Measurements from ENCODE around the gene CTAG1B. TPM values are rescaled to one million over a fixed set of nuclear protein-coding genes. Genes with fewer than 3 reads are reported as not detected.
"Not testable (repeated sequence)": the region's sequence is repeated elsewhere in the genome, so short reads cannot be mapped to it uniquely, and the experiment has no call there.

CTAG1B gene
- total RNA-seq, 4 donors from 2014 or later = not detected

DNA sequence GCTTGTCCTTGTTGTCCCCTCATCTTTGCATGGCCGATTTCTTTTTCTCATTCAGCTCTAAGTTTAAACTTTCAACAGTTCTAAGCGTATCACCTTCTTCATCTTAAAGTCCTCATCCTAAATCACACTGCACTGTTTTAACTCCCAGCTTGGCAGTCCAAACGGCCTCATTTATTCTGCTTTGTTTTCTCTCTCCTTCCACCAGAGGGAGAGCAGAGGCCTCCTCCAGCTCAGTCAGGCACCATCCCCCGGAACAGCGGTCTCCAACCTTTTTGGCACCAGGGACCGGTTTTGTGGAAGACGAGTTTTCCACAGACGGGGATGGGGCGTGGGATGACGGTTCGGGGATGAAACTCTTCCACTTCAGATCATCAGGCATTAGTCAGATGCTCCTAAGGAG lies 48.7 kb downstream of the CTAG1B start:
- intact Hi-C loops (cut with DNase I); H3K27me3 ChIP-seq; H3K9me3 ChIP-seq; H3K4me3 ChIP-seq (replicated peaks in 1 of 3); H3K4me1 ChIP-seq; DNase-seq; H3K36me3 ChIP-seq; H3K27ac ChIP-seq: not testable (repeated sequence)
- WGBS, 2 donors = no CpG with 5 or more reads among the region's 11 CpGs

Small RNA genes within 50 kb of the gene (small RNA-seq; reads per million reads assigned to genes)
- gene AC244090.1 (not detected), gene AC244107.2 (not detected)

Other genes with a start within 250 kb of the CTAG1B start
- 100 to 1,000 TPM; 143 to 553 (median 291) TPM for gene FLNA, start 244.6 kb downstream of the CTAG1B start, total RNA-seq
- gene EMD, start 240.0 kb downstream of the CTAG1B start, total RNA-seq = 10 to 100 TPM; 36.5 to 71.6 (median 57.2) TPM
- gene RPL10, start 220.9 kb downstream of the CTAG1B start, total RNA-seq = 1,000 to 10,000 TPM; 1,199 to 6,548 (median 3,258) TPM
- gene DNASE1L1, start 210.0 kb downstream of the CTAG1B start, total RNA-seq = 10 to 100 TPM; 40.7 to 92.9 (median 61.6) TPM
- 10 to 100 TPM; 41.1 to 75.9 (median 59.0) TPM for gene TAFAZZIN, start 207.7 kb downstream of the CTAG1B start, total RNA-seq
- gene ATP6AP1, start 190.6 kb downstream of the CTAG1B start, total RNA-seq = 100 to 1,000 TPM in 1 of 4 donors, 10 to 100 TPM in 3; 69.0 to 172 (median 84.4) TPM
- gene GDI1, start 182.1 kb downstream of the CTAG1B start, total RNA-seq = 10 to 100 TPM; 59.7 to 86.2 (median 78.1) TPM
- 10 to 100 TPM; 39.9 to 76.3 (median 47.4) TPM for gene FAM50A, start 175.1 kb downstream of the CTAG1B start, total RNA-seq
- 10 to 100 TPM in 2 of 4 donors, 1 to 10 TPM in 2; 3.9 to 20.7 (median 14.1) TPM for gene PLXNA3, start 161.0 kb downstream of the CTAG1B start, total RNA-seq
- 10 to 100 TPM; 10.2 to 18.9 (median 12.6) TPM for gene LAGE3, start 140.0 kb downstream of the CTAG1B start, total RNA-seq
- gene UBL4A, start 132.7 kb downstream of the CTAG1B start, total RNA-seq = 10 to 100 TPM; 32.9 to 63.4 (median 41.3) TPM
- 10 to 100 TPM; 21.9 to 40.6 (median 29.3) TPM for gene SLC10A3, start 128.7 kb downstream of the CTAG1B start, total RNA-seq
- gene FAM3A, start 103.0 kb downstream of the CTAG1B start, total RNA-seq = 10 to 100 TPM; 56.3 to 67.7 (median 65.3) TPM
- 100 to 1,000 TPM in 2 of 4 donors, 10 to 100 TPM in 2; 47.2 to 288 (median 158) TPM for gene G6PD, start 72.4 kb downstream of the CTAG1B start, total RNA-seq
- 10 to 100 TPM; 14.4 to 24.3 (median 16.8) TPM for gene IKBKG, start 71.7 kb downstream of the CTAG1B start, total RNA-seq
- gene CTAG1A, start 34.1 kb downstream of the CTAG1B start, total RNA-seq = not detected
- not detected for gene CTAG2, start 34.3 kb upstream of the CTAG1B start, total RNA-seq
- 10 to 100 TPM in 1 of 4 donors, 1 to 10 TPM in 3; 5.8 to 10.2 (median 8.1) TPM for gene GAB3, start 131.8 kb upstream of the CTAG1B start, total RNA-seq
- gene DKC1, start 143.6 kb upstream of the CTAG1B start, total RNA-seq = 10 to 100 TPM; 33.8 to 41.5 (median 35.2) TPM
- 10 to 100 TPM; 26.8 to 47.3 (median 28.8) TPM for gene MPP1, start 186.2 kb upstream of the CTAG1B start, total RNA-seq
- gene SMIM9, start 215.4 kb upstream of the CTAG1B start, total RNA-seq = not detected